ENCODE results near the gene LBHD1. TPM values are rescaled to one million over a fixed set of nuclear protein-coding genes. Genes with fewer than 3 reads are reported as not detected.
A peak's percentile ranks its signal among the peaks of the same experiment; 100 is the strongest.

LBHD1 gene
- 2.1 TPM for total RNA-seq
- long read RNA-seq, partial matches to known transcripts, result 1 of 5 reads
- long read RNA-seq, other reads (novel, unspliced or antisense), result 1 of 5 reads

DNA sequence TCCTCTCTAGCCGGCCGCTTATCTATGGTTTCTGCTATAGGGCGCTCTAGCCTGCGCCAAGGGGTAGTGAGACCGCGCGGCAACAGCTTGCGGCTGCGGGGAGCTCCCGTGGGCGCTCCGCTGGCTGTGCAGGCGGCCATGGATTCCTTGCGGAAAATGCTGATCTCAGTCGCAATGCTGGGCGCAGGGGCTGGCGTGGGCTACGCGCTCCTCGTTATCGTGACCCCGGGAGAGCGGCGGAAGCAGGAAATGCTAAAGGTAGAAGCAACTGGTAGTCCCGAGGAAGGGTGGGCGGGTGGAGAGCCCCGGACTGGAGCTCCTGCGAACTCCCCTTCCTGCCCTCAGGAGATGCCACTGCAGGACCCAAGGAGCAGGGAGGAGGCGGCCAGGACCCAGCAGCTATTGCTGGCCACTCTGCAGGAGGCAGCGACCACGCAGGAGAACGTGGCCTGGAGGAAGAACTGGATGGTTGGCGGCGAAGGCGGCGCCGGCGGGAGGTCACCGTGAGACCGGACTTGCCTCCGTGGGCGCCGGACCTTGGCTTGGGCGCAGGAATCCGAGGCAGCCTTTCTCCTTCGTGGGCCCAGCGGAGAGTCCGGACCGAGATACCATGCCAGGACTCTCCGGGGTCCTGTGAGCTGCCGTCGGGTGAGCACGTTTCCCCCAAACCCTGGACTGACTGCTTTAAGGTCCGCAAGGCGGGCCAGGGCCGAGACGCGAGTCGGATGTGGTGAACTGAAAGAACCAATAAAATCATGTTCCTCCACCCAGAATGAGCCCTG is at the start of gene LBHD1, which contains the start of gene UQCC3:
Gene LBHD1 (minus strand): TSS at position 660 of the 782 bp plus-strand sequence. CDS start 2,236 bp downstream, outside the sequence.
Gene UQCC3 (plus strand): TSS at position 66 of the 782 bp plus-strand sequence. CDS start 73 bp downstream, at position 139.
- peaks cover 41% of the 10 kb centered on the region for H3K36me3 ChIP-seq
- H3K4me1 ChIP-seq, result peaks cover 72% of the 10 kb centered on the region
- H3K27ac ChIP-seq (replicated peaks), result peak within 1 kb of the TSS; percentile 91
- peak; percentile 66 for DNase-seq
- intact Hi-C loops (cut with micrococcal nuclease), result no loop called here
- peak within 1 kb of the TSS; percentile 81 for H3K4me3 ChIP-seq
- H3K27me3 ChIP-seq (ENCODE audit: low read depth), result no peaks in the 10 kb centered on the region
- H3K9me3 ChIP-seq (replicated peaks), result no peaks in the 10 kb centered on the region
- TF ChIP-seq, protein P1, sequence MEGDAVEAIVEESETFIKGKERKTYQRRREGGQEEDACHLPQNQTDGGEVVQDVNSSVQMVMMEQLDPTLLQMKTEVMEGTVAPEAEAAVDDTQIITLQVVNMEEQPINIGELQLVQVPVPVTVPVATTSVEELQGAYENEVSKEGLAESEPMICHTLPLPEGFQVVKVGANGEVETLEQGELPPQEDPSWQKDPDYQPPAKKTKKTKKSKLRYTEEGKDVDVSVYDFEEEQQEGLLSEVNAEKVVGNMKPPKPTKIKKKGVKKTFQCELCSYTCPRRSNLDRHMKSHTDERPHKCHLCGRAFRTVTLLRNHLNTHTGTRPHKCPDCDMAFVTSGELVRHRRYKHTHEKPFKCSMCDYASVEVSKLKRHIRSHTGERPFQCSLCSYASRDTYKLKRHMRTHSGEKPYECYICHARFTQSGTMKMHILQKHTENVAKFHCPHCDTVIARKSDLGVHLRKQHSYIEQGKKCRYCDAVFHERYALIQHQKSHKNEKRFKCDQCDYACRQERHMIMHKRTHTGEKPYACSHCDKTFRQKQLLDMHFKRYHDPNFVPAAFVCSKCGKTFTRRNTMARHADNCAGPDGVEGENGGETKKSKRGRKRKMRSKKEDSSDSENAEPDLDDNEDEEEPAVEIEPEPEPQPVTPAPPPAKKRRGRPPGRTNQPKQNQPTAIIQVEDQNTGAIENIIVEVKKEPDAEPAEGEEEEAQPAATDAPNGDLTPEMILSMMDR (IDR thresholded peaks at IDR 0.05; ENCODE audit: borderline replicate concordance), result no peak

DNA sequence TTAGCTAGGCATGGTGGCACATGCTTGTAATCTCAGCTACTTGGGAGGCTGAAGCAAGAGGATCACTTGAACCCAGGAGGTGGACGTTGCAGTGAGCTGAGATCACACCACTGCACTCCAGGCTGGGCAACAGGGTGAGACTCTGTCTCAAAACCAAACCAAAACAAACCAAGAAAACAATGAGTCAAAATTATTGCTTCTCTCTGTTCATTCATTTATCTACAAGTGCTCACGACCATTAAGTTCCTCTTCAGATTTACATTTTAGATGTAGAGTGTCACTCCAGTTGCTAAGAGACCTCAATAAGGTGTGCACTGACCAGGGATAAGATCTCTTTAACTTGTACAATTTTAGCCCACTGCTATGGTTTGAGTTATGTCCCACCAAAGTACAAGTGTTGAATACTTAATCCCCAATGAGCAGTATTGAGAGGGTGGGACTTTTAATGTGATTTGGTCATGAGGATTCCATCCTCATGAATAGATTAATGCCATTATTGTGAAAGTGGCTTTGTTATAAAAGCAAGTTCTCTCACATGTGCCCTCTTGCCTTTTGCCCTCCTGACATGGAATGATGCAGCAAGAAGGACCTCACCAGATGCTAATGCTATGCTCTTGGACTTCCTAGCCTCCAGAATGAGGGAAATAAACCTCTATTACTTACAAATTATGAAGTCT is 47.4 kb upstream of the LBHD1 start:
- intact Hi-C loops (cut with micrococcal nuclease), result no loop called here
- Histone ChIP-seq H3K4me3 (no peak overlapping the region), H3K9me3 (replicated peaks) (no peaks in the 10 kb centered on the region), H3K4me1 (peaks cover 71% of the 10 kb centered on the region), H3K27ac (replicated peaks) (no peak overlapping the region), H3K27me3 (ENCODE audit: low read depth) (no peaks in the 10 kb centered on the region), H3K36me3 (peaks cover 99% of the 10 kb centered on the region)
- TF ChIP-seq, protein P1 (IDR thresholded peaks at IDR 0.05; ENCODE audit: borderline replicate concordance), result no peak
- no peak for DNase-seq

DNA sequence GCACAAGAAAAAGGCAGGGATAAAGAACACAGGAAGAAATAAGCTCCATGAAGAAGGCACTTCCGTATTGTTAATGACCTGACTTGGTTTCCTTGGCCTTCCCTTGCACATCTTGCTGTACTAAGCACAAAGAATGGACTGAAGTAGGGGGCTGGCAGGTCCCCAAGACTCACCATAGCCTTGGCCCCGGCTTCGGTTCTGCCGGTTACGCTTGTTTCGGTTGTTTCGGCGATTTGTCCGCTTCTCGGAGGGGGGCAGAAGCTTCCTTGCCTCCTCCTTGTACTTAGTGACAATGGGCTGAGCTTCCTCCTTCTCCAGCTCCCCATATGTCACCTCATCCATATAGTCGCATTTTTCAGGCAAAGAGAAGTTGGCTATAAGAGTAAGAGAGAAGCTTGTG is 44.7 kb upstream of the LBHD1 start:
- no peak overlapping the region for H3K27ac ChIP-seq (replicated peaks)
- no peak for DNase-seq
- TF ChIP-seq, protein P1 (IDR thresholded peaks at IDR 0.05; ENCODE audit: borderline replicate concordance), result no peak
- peaks cover 69% of the 10 kb centered on the region for H3K4me1 ChIP-seq
- H3K36me3 ChIP-seq, result peaks cover 100% of the 10 kb centered on the region
- H3K4me3 ChIP-seq, result no peak overlapping the region
- H3K9me3 ChIP-seq (replicated peaks), result no peaks in the 10 kb centered on the region
- intact Hi-C loops (cut with micrococcal nuclease), result no loop called here
- H3K27me3 ChIP-seq (ENCODE audit: low read depth), result no peaks in the 10 kb centered on the region

DNA sequence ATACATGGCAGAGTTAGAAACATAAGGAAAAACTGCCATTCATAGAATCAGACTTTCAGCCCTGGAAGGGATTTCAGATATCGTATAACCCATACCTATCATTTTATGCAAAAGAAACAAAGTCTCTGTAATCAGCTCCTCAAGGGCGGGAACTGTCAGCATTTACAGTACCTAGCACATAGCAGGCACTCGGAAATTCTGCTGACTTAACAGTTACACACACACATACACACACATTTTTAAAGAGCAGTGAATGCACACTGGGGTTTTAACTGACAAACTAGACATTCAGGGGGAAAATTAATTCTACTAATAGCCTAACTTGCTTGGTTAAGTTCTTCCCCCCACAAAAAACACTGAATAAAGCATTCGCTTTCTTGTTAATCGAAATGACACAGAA is 44.1 kb upstream of the LBHD1 start:
- H3K27ac ChIP-seq (replicated peaks), result no peak overlapping the region
- no peaks in the 10 kb centered on the region for H3K27me3 ChIP-seq (ENCODE audit: low read depth)
- DNase-seq, result no peak
- no peaks in the 10 kb centered on the region for H3K9me3 ChIP-seq (replicated peaks)
- TF ChIP-seq, protein P1 (IDR thresholded peaks at IDR 0.05; ENCODE audit: borderline replicate concordance), result no peak
- H3K4me1 ChIP-seq, result peaks cover 67% of the 10 kb centered on the region
- peaks cover 100% of the 10 kb centered on the region for H3K36me3 ChIP-seq
- H3K4me3 ChIP-seq, result no peak overlapping the region
- intact Hi-C loops (cut with micrococcal nuclease), result no loop called here

DNA sequence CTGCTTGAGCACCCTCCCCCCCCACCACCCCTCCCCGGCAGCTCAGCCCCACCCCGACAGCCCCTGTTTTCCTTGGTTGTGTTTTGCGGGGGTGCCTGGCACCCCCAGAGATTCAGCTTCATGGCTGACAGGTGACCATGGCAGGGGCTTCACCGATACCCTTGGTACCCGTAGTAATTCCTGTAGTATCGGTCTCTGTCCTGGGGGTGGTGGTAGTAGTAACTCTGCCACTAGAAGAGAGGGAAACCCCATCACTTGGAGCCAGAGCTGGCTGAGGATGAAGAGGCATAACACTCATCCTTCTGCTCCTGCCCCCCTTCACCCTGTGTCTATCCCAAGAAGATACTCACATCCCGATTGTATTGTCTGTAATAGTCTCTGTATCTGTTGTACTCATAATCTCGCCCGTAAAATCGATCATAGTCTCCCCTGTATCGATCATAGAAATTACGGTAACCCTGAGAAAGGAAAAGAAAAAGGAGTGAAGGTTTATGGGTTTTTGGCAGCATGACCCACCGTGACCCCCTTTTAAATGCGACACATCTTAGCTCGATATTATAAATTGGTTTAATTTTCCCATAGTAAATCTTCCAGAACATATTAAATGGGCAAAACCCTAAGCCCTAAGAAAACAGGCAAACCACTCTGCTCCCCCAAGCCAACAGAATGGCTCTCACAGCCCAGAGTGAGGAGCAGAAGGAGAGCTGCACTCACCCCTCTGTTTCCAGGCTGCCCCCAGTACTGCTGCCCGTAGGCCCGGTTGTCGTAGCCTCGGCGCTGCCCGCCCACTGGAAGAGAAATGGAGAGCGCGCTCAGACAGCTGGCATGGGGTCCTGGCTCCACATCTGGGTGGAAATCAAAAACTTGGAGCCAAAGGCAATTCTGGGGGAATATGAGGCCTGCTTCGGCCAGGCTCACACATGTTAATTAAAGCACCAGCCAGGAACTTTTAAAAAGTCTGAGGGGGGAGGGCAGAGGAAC is 43.4 kb upstream of the LBHD1 start:
- H3K27ac ChIP-seq (replicated peaks), result no peak overlapping the region
- DNase-seq, result no peak
- H3K27me3 ChIP-seq (ENCODE audit: low read depth), result no peaks in the 10 kb centered on the region
- TF ChIP-seq, protein P1 (IDR thresholded peaks at IDR 0.05; ENCODE audit: borderline replicate concordance), result no peak
- H3K9me3 ChIP-seq (replicated peaks), result no peaks in the 10 kb centered on the region
- H3K4me3 ChIP-seq, result no peak overlapping the region
- H3K36me3 ChIP-seq, result peaks cover 100% of the 10 kb centered on the region
- intact Hi-C loops (cut with micrococcal nuclease), result no loop called here
- H3K4me1 ChIP-seq, result peaks cover 70% of the 10 kb centered on the region
